Ishikawa (cell line): ENCODE measurements around the gene TSPAN15.

Source experiments
- CEBPB ChIP-seq: IDR thresholded peaks from 2 replicates; pipeline ENCODE4 v1.6.1; 2012
- CREB1 ChIP-seq: IDR thresholded peaks from 2 replicates; pipeline ENCODE4 v1.6.1; 2012; ENCODE audit warnings: low read depth
- EGR1 ChIP-seq: IDR thresholded peaks from 2 replicates; pipeline ENCODE4 v1.6.1; 2012
- EP300 ChIP-seq: IDR thresholded peaks from 2 replicates; pipeline ENCODE4 v1.6.1; 2012; ENCODE audit warnings: borderline replicate concordance
- FOXM1 ChIP-seq: IDR thresholded peaks from 2 replicates; pipeline ENCODE4 v1.6.1; 2012; ENCODE audit warnings: low read depth, borderline replicate concordance
- NFIC ChIP-seq: IDR thresholded peaks from 2 replicates; pipeline ENCODE4 v1.6.1; 2012
- RAD21 ChIP-seq: IDR thresholded peaks from 2 replicates; pipeline ENCODE4 v1.6.1; 2012; ENCODE audit warnings: low read depth
- REST ChIP-seq: IDR thresholded peaks from 2 replicates; pipeline ENCODE4 v1.6.1; 2012; ENCODE audit warnings: low read depth, mild to moderate bottlenecking
- TAF1 ChIP-seq: IDR thresholded peaks from 2 replicates; pipeline ENCODE4 v1.6.1; 2012; ENCODE audit warnings: low read depth, mild to moderate bottlenecking
- TCF12 ChIP-seq: IDR thresholded peaks from 2 replicates; pipeline ENCODE4 v1.6.1; 2012; ENCODE audit warnings: low read depth
- TEAD4 ChIP-seq: IDR thresholded peaks from 2 replicates; pipeline ENCODE4 v1.6.1; 2012
- YY1 ChIP-seq: IDR thresholded peaks from 2 replicates; pipeline ENCODE4 v1.6.1; 2012; ENCODE audit warnings: low read depth
- ZBTB7A ChIP-seq: IDR thresholded peaks from 2 replicates; pipeline ENCODE4 v1.6.1; 2012; ENCODE audit warnings: low read depth
- TF ChIP-seq, protein P1 (sequence below): IDR thresholded peaks from 2 replicates; pipeline ENCODE4 v1.6.1; 2012
- TF ChIP-seq, protein P2 (sequence below): IDR thresholded peaks from 2 replicates; pipeline ENCODE4 v1.6.1; 2012

Gene TSPAN15

GRCh38 chr10:69416695-69417094 lies 34.6 kb upstream of the TSPAN15 start, which contains the start of gene TACR2:
TSS of gene TACR2 (minus strand) at chr10:69416918. CDS start at chr10:69416323, 595 bp downstream.
- TF ChIP-seq RAD21 (no peak), REST (no peak), TAF1 (no peak)
- TF ChIP-seq, protein P1, sequence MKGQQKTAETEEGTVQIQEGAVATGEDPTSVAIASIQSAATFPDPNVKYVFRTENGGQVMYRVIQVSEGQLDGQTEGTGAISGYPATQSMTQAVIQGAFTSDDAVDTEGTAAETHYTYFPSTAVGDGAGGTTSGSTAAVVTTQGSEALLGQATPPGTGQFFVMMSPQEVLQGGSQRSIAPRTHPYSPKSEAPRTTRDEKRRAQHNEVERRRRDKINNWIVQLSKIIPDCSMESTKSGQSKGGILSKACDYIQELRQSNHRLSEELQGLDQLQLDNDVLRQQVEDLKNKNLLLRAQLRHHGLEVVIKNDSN = no peak

DNA sequence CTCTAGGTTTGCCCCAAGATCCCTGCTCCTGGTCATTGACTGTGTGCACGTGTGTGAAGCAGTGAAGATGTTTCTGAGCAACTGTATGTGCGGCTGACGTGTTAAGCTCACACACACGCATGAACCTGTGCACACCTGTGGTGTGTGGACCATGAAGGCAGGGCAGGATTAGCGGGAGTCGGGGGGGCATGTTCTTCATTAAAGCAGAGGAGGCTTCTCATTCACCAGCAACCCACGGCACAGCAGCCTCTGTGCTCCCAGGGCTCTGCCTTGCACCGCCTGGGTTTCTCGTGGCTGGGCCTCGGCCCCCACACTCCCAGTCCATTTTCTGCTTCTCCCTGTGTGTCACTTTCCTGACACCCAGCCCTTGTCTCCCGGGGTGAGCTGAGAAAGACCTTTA lies 33.7 kb upstream of the TSPAN15 start:
- TF ChIP-seq CREB1 = no peak
- no peak for TF ChIP-seq YY1
- TF ChIP-seq TAF1 = no peak
- no peak for TF ChIP-seq TEAD4
- TF ChIP-seq RAD21 = no peak
- TF ChIP-seq EGR1 = no peak
- no peak for TF ChIP-seq FOXM1
- TF ChIP-seq, protein P2, sequence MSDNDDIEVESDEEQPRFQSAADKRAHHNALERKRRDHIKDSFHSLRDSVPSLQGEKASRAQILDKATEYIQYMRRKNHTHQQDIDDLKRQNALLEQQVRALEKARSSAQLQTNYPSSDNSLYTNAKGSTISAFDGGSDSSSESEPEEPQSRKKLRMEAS = no peak
- no peak for TF ChIP-seq EP300
- no peak for TF ChIP-seq CEBPB
- TF ChIP-seq TCF12 = no peak
- TF ChIP-seq REST = no peak
- TF ChIP-seq, protein P1 = no peak
- TF ChIP-seq ZBTB7A = no peak
- TF ChIP-seq NFIC = no peak

GRCh38 chr10:69418052-69418752 lies 33.1 kb upstream of the TSPAN15 start:
- TF ChIP-seq, protein P1 = no peak
- no peak for TF ChIP-seq RAD21
- TF ChIP-seq, protein P2 = no peak
- no peak for TF ChIP-seq TEAD4
- no peak for TF ChIP-seq TAF1
- TF ChIP-seq NFIC = no peak
- TF ChIP-seq CEBPB = no peak
- TF ChIP-seq TCF12 = no peak
- no peak for TF ChIP-seq ZBTB7A
- TF ChIP-seq EGR1 = no peak

GRCh38 chr10:69419096-69419743 lies 32.0 kb upstream of the TSPAN15 start:
- TF ChIP-seq REST (no peak), TCF12 (no peak), CREB1 (no peak), RAD21 (no peak)
- TF ChIP-seq, protein P1 = no peak
